OCI-LY1 (cell line): ENCODE data around the gene CDK13.

ENCODE experiments used
- H2AFZ ChIP-seq: fragments of 200-600 bp; sonication (generic), shearing (Covaris generic); 2 replicates; pipeline ENCODE4 v1.6.0; 2014; ENCODE audit warnings: antibody characterized with exemption, mild to moderate bottlenecking, low read length
- H3F3A ChIP-seq: fragments of 200-600 bp; sonication (generic), shearing (Covaris generic); 2 replicates; pipeline ENCODE4 v1.6.0; 2014; ENCODE audit warnings: mild to moderate bottlenecking, antibody characterized with exemption, low read length, moderate library complexity; ENCODE audit not compliant: insufficient read depth
- H3K27ac ChIP-seq: fragments of 200-600 bp; sonication (generic); 2 replicates; pipeline ENCODE4 v1.5.1; 2014; ENCODE audit warnings: low read length, mixed run types, mild to moderate bottlenecking, low read depth; ENCODE audit not compliant: poor library complexity, severe bottlenecking
- H3K27me3 ChIP-seq: fragments of 200-600 bp; sonication (generic); 2 replicates; pipeline ENCODE4 v1.6.0; 2014; ENCODE audit warnings: antibody characterized with exemption, mild to moderate bottlenecking, low read length, moderate library complexity; ENCODE audit not compliant: insufficient read depth
- H3K36me3 ChIP-seq: fragments of 200-600 bp; sonication (generic); 2 replicates; pipeline ENCODE4 v1.6.1; 2014; ENCODE audit warnings: mild to moderate bottlenecking, antibody characterized with exemption, low read length, moderate library complexity, mixed read lengths; ENCODE audit not compliant: insufficient read depth
- H3K4me1 ChIP-seq: fragments of 200-600 bp; sonication (generic); 2 replicates; pipeline ENCODE4 v1.5.1; 2014; ENCODE audit warnings: mild to moderate bottlenecking, low read length, moderate library complexity; ENCODE audit not compliant: insufficient read depth, severe bottlenecking
- H3K4me2 ChIP-seq: fragments of 200-600 bp; sonication (generic), shearing (Covaris generic); 2 replicates; pipeline ENCODE4 v1.6.1; 2014; ENCODE audit warnings: low read length
- H3K4me3 ChIP-seq: fragments of 200-600 bp; sonication (generic); 2 replicates; pipeline ENCODE4 v1.5.1; 2014; ENCODE audit warnings: low read length, low read depth, mild to moderate bottlenecking, mixed read lengths; ENCODE audit not compliant: poor library complexity, severe bottlenecking
- H3K79me2 ChIP-seq: fragments of 200-600 bp; shearing (Covaris generic); 2 replicates; pipeline ENCODE4 v1.6.1; 2016; ENCODE audit warnings: mixed run types, low read length, mixed read lengths; ENCODE audit not compliant: insufficient read depth
- H3K9ac ChIP-seq: fragments of 200-600 bp; sonication (generic), shearing (Covaris generic); 2 replicates; pipeline ENCODE4 v1.6.1; 2014; ENCODE audit warnings: mild to moderate bottlenecking, low read length, mixed read lengths
- H3K9me2 ChIP-seq: fragments of 200-600 bp; sonication (generic), shearing (Covaris generic); 2 replicates; pipeline ENCODE4 v1.6.1; 2014; ENCODE audit warnings: low read depth, mild to moderate bottlenecking, low read length, mixed read lengths
- H3K9me3 ChIP-seq: fragments of 200-600 bp; shearing (Covaris generic); 2 replicates; pipeline ENCODE4 v1.6.1; 2014; ENCODE audit warnings: low read length, mixed read lengths
- H4K20me1 ChIP-seq: fragments of 200-600 bp; sonication (generic), shearing (Covaris generic); 2 replicates; pipeline ENCODE4 v1.6.0; 2016; ENCODE audit warnings: mild to moderate bottlenecking, low read length; ENCODE audit not compliant: insufficient read depth
- CTCF ChIP-seq: fragments of 200-600 bp; sonication (generic), shearing (Covaris generic); IDR thresholded peaks from 2 replicates; pipeline ENCODE4 v1.5.1; 2017; ENCODE audit warnings: mild to moderate bottlenecking, antibody characterized with exemption, low read length, moderate library complexity, mixed read lengths
- EZH2 ChIP-seq: fragments of 200-600 bp; sonication (generic), shearing (Covaris generic); IDR thresholded peaks from 2 replicates; pipeline ENCODE4 v1.8.0; 2017; ENCODE audit warnings: borderline replicate concordance, mixed run types, mild to moderate bottlenecking, antibody characterized with exemption, low read length, moderate library complexity, mixed read lengths

The CDK13 gene

DNA sequence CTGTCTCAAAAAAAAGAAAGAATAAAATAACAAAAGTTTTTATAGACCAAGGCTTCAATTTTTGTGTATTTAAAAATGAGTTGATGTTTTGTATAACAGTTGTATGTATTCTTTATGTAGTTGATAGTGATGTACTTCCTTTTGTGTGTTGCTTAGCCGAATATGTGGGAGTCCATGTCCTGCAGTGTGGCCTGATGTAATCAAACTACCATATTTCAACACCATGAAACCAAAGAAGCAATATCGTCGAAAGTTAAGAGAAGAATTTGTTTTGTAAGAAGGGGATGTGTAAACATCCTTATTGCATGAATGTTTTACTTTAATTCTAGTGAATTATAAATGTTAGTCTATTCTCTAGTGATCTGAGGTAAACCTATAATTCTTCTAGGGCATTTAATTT is 127.8 kb downstream of the CDK13 start:
- H3K4me1 ChIP-seq: no peaks in the 10 kb centered on the region
- no peaks in the 10 kb centered on the region for H3F3A ChIP-seq
- no peak for TF ChIP-seq CTCF
- no peak for TF ChIP-seq EZH2
- no peaks in the 10 kb centered on the region for H3K27me3 ChIP-seq
- no peak overlapping the region for H2AFZ ChIP-seq
- H3K9me3 ChIP-seq: no peaks in the 10 kb centered on the region
- H3K79me2 ChIP-seq: no peaks in the 10 kb centered on the region
- peaks cover 19% of the 10 kb centered on the region for H3K36me3 ChIP-seq
- no peak overlapping the region for H3K9ac ChIP-seq
- H3K9me2 ChIP-seq: no peaks in the 10 kb centered on the region
- no peaks in the 10 kb centered on the region for H4K20me1 ChIP-seq
- H3K27ac ChIP-seq: no peak overlapping the region
- H3K4me2 ChIP-seq: no peak overlapping the region
- no peak overlapping the region for H3K4me3 ChIP-seq

GRCh38 chr7:40092182-40092581 is 142.1 kb downstream of the CDK13 start:
- Histone ChIP-seq H3K4me2 (no peak overlapping the region), H4K20me1 (no peaks in the 10 kb centered on the region), H3F3A (no peaks in the 10 kb centered on the region), H3K36me3 (peaks cover 82% of the 10 kb centered on the region), H3K27ac (no peak overlapping the region), H3K4me1 (no peaks in the 10 kb centered on the region), H3K79me2 (no peaks in the 10 kb centered on the region), H3K9ac (no peak overlapping the region), H3K9me2 (no peaks in the 10 kb centered on the region), H3K27me3 (no peaks in the 10 kb centered on the region), H2AFZ (no peak overlapping the region), H3K4me3 (no peak overlapping the region), H3K9me3 (no peaks in the 10 kb centered on the region)
- TF ChIP-seq EZH2 (no peak), CTCF (no peak)

DNA sequence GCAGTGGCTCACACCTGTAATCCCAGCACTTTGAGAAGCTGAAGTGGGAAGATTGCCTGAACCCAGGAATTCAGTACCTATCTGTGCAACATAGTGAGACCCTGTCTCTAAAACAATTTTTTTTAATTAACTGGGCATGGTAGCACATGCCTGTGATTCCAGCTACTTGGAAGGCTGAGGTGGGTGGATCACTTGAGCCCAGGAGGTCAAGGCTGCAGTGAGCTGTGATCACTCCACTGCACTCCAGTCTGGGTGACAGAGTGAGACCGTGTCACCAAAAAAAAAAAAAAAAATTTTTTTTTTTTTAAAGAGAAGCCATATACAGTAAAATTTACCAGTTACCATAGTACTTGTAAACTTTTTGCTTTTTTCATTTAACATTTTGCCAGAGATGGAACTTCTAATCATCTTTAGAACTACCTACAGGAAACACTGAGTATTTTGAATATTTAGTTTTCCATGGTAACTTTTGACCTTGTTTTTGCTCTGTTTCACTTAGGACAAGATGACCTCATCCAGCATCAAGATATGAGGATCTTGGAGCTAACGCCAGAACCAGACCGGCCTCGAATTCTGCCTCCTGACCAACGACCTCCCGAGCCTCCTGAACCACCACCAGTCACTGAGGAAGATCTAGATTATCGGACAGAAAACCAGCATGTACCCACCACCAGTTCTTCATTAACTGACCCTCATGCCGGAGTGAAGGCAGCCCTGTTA is 143.7 kb downstream of the CDK13 start:
- Histone ChIP-seq H3K4me2 (no peak overlapping the region), H3K79me2 (no peaks in the 10 kb centered on the region), H3K9me2 (no peaks in the 10 kb centered on the region), H3K9ac (no peak overlapping the region), H3K4me3 (no peak overlapping the region), H3F3A (no peaks in the 10 kb centered on the region), H2AFZ (no peak overlapping the region), H4K20me1 (no peaks in the 10 kb centered on the region), H3K4me1 (no peaks in the 10 kb centered on the region), H3K9me3 (no peaks in the 10 kb centered on the region), H3K27me3 (no peaks in the 10 kb centered on the region), H3K36me3 (peaks cover 72% of the 10 kb centered on the region), H3K27ac (no peak overlapping the region)
- TF ChIP-seq CTCF: no peak
- no peak for TF ChIP-seq EZH2
